COR-L47 (cell line): Measurements from ENCODE around the gene GALK2.

Experiments used
- DNase-seq: peaks from one replicate; lab custom pipeline; 2025; lab: John Stamatoyannopoulos, UW

Gene GALK2

DNA sequence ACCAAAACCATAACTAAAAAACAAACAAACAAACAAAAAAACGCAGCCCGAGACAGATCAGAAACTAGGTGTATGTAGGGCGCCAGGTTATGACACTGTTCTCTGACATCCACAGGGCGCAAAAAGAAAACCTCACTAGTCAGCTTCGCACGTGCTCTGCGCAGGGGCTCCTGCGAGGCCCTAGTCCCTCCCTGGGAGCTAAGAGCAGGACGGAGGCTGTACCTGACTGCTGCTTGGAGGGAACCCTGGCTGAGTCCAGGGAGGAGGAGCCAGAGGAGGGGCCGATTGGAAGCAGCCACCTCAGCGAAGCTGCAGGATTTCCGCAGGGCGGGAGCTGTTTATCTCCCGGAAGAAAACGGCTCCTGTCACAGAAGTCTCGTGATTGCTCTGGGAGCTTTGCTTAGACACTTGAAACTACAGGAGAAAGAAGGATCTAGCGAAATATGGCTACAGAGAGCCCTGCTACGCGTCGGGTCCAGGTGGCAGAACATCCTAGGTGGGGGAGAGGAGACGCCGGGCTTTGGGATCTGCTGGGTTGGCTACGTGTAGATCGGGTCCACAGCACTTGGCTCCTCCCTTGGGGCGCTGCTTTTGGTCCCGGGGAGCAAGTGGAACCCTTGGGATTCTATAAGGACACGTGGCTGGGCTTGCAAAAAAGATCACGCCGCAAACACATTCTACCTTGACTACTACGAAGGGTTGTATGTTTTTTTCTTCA, at the start of gene GALK2:
Gene GALK2 (plus strand): TSS at position 368 of the 718 bp plus-strand sequence. CDS start 76 bp downstream, at position 444.
- peak; percentile 94 for DNase-seq

DNA sequence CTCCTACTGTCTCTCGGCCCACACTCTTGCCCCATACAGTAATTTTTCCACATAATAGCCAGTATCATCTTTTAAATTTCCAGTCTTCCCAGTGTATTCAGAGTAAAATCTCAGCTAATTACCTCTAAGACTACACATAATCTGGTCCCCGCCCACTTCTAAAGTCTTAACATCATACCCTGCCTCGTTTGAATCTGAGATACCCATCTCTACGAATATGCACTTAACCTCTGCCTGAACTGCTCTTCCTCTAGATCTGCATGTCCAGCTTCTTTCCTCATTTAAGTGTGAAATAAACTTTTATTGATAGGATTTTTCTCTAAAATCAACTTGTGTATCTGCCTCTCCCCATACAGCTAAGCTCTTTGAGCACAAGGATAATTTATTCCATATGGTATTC, 49.2 kb upstream of the GALK2 start:
- DNase-seq, result no peak

GRCh38 chr15:49121901-49122300, 48.1 kb upstream of the GALK2 start:
- no peak for DNase-seq

DNA sequence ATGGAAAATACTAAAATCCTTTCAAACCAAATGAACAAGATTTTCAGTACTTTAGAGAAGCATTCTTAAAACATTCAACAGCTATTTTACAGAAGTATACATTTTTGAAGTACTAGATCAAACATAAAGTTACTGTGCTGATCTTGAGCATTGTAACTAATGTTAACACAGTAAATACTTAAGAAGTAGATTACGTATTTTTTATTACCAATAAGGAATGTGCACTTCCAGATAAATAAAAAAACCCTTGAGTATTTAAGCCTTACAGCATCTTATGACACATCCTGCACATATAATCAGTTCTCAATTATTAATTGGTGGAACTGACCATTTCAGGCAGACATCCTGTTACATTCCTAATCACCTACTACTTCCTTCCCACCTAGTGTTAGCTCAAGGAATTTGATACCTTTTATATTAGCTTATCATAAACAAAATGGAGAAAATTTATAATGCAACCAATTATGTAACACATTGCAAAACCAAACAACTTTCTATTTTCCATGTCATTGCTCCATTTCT, 47.4 kb upstream of the GALK2 start:
- no peak for DNase-seq

DNA sequence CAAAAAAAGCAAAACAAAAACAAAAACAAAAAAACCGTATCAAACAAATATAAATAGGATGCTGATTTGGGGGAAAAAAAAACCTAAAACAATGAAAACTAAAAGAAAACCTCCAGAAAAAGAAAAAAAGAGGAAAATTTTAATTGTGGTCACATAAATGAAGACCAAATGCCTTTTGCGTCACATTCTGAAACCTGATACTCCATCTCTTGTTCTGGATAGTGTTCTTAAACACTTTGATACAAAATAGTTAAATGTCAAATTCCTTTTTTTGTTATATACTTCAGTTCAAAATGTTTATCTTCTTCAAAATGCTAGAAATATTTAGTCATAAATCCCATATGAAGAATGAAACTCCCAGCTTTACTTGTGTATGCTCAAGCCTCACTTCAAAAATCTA, 45.7 kb upstream of the GALK2 start:
- DNase-seq, result no peak

DNA sequence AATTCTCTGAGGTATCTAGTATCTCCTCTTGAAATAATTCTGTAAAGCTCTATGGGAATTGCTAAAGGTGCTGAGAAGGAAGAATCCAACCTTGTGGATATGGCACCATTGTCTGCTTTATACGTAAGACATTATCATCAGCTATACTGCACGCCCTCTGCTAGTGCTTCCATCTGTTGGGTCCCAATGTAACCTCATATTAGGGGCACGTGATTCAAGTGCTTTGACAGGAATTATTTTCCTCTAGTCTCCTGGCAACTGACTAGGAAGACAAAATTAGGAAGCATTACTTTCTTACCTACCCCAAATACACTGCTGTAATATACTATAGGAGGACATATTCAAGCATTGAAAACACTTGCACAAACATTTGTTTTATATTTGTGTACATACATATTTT, 38.6 kb upstream of the GALK2 start:
- DNase-seq, result no peak

- DNase-seq, result no peak
These were observed 35.2 kb upstream of the GALK2 start for GRCh38 chr15:49134683-49135341.

DNA sequence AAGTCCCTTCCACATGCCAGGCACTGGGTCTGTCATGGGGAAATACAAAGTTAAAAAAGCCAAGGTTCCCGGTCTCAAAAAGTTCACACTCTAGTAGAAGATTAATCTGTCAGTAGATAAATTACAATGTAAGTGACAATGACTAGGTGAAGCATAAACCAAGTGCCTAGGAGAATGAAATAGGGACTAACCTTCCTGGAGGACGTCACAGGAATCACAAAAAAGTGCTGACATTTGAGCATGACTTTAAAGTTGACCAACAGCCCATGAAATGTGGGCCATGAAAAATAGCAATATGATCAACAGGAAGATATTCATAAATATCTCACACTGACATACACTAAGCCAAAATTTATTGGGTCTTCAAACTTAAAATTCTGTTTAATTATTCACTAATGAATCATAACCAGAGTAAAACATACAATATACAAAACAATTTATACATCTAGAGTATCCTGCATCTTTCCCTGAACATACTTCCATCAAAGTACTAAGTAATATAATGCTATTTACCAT, 34.6 kb upstream of the GALK2 start:
- no peak for DNase-seq

GRCh38 chr15:49135911-49136310, 34.1 kb upstream of the GALK2 start:
- DNase-seq, result no peak

- no peak for DNase-seq
These were observed 32.2 kb upstream of the GALK2 start for GRCh38 chr15:49137861-49138260.

DNA sequence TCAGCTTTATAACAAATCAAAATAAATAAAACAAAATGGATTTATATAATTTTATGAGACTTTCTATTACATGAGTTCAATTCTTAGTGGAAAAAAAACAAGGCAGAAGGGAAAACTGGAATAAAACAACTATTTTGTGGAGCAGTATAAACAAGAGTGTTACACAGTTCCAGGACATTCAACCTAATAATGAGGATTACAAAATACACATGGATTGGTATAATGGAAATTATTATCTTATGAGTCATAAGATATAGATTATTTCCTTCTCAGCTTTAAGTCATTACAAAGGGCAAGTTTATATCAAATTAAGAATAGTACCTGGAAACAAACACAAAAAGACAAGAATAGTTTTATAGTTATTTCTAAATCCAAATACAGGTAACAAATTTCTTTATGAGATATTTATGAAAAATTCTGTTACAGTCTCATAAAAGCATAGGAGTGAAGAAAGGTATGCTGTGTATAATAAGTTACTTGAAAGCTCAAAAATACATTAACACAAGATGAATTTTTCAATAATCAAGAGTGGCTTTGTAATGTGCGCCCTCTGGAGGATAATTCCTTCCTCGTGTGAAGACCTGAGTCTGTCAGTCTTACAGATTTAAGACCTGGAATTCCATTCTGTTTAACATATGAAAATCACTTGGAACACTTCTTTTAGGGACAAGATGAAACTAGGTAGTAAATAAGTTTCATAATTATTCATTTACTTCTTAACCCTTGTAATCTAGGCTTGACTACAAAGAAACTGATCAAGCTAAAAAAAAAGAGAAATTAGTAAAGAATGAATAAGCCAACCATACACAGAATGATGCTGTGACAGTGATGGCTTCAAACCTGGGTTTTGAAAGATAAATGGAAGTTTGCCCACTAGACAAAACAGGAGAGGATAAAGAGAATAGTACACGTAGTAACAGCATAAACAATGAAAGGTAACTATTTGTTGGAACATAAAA, 24.1 kb upstream of the GALK2 start:
- DNase-seq, result peak; percentile 32

- no peak for DNase-seq
These were observed 21.7 kb upstream of the GALK2 start for GRCh38 chr15:49148298-49148697.

DNA sequence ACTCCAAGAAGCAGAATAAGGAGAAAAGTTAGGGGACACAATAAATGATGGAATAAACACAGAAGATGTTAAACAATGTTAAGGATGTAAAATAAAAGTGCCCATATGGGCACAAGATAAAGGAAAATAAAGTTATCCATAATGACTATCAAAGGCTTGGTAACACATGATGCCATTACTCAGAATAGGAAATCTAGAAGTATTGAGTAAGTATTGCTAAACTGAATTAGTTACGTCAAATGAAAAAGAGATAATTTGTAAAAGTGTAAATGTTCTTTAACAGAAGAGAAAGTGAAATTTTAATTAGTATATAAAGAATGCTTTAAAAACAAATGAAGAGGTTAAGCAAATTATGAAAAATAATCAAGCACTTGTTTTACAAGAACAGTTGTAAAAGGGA, 21.3 kb upstream of the GALK2 start:
- DNase-seq, result no peak

- no peak for DNase-seq
These were observed 18.2 kb upstream of the GALK2 start for GRCh38 chr15:49151831-49152230.

GRCh38 chr15:49152552-49153312, 17.3 kb upstream of the GALK2 start:
- DNase-seq, result no peak

DNA sequence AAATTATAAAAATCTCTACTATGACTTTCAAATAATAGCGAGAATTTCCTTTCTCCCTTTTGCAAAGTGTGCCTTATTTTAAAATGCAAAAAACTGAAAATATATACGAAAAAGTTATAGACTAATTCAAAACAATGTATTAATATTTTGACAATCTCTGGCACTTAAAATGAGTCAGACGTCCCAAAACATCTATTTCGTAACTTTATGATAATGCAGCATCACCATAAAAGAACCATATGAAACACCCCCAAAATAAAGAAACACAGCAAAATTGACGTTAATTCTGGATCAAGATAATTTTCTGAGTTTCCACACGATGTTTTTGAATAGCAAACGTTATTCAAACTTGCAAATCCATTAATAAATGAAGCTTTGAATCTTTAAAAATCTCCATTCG, 15.7 kb upstream of the GALK2 start:
- DNase-seq, result no peak

GRCh38 chr15:49154799-49155109, 15.3 kb upstream of the GALK2 start:
- DNase-seq, result no peak

GRCh38 chr15:49155110-49155833, 14.8 kb upstream of the GALK2 start, which contains the start of gene COPS2:
Gene COPS2, minus strand, starts transcription at chr15:49155599. Its CDS starts 21 bp downstream, at chr15:49155578.
- peak; percentile 97 for DNase-seq

DNA sequence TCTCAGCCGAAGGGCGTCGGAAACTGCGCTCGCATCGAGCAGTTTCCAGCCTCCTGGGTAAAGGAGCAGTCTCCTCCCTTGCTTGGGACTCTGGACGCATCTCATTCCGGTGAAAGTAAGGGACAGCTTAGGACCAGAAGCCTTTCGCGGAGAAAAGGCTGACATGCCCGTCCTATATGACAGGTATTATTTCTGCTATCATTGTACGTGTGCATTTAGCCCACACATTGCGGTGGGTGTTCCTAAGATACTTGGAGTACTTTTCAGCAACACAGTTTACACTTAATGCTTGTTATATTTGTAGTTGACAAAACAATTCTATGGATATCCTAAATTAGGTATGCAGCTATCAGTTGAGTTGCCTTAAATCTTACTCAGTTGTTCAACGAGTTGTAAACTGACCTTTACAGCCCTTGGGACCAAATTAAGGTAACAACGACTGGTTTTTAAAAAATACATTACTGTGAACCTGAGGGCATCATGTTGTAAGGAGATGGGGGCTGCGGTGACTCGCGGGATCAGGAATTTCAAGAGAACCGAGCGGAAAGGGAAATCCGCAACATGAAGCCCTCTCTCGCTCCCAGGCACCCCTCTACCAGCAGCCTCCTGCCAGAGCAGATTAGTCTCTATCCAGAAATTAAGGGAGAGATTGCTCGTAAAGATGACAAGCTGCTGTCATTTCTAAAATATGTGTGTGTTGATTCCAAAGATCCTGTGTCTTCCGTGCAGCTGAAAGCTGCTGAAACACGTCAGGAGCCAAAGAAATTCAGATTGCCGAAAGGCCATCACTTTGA, 14.0 kb upstream of the GALK2 start:
- no peak for DNase-seq

GRCh38 chr15:49163678-49164077, 6.4 kb upstream of the GALK2 start:
- DNase-seq, result no peak
